ENCODE measurements around the gene TPBG.

- TF ChIP-seq POLR2A (IDR thresholded peaks at IDR 0.05; ENCODE audit: low read depth, low read length) = no peak
- TF ChIP-seq, protein P1, sequence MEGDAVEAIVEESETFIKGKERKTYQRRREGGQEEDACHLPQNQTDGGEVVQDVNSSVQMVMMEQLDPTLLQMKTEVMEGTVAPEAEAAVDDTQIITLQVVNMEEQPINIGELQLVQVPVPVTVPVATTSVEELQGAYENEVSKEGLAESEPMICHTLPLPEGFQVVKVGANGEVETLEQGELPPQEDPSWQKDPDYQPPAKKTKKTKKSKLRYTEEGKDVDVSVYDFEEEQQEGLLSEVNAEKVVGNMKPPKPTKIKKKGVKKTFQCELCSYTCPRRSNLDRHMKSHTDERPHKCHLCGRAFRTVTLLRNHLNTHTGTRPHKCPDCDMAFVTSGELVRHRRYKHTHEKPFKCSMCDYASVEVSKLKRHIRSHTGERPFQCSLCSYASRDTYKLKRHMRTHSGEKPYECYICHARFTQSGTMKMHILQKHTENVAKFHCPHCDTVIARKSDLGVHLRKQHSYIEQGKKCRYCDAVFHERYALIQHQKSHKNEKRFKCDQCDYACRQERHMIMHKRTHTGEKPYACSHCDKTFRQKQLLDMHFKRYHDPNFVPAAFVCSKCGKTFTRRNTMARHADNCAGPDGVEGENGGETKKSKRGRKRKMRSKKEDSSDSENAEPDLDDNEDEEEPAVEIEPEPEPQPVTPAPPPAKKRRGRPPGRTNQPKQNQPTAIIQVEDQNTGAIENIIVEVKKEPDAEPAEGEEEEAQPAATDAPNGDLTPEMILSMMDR (conservative IDR thresholded peaks at IDR 0.05; ENCODE audit: low read depth, low read length) = no peak
These were observed 21.9 kb downstream of the TPBG start for GRCh38 chr6:82385546-82385945.
